ENCODE data around the gene KCNIP1.

Gene KCNIP1

DNA sequence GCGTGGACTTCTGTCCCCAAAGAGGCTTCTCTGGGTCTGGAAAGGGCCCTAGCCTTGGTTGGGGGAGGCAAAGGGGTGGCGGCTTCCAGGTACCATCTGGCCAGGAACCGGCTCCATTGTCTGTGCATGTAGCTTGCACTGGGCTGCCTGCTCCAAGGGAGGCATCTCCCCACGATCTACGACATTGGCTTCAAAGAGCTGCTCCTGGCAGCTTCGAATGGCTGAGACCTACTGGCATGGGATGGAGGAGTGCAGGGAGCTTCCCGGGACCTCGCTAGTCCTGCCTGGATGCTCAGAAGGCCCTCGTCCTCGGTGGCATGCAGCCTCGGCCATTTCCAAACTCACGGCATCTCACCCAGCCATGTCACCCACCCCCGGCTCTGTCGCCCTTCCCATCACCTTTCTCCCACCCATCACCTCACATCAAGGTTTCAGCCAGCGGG, 137.8 kb downstream of the KCNIP1 start:
- H3K4me3 Mint-ChIP-seq: no peak overlapping the region
- H3K27ac Mint-ChIP-seq: no peak overlapping the region
- ATAC-seq: no peak

DNA sequence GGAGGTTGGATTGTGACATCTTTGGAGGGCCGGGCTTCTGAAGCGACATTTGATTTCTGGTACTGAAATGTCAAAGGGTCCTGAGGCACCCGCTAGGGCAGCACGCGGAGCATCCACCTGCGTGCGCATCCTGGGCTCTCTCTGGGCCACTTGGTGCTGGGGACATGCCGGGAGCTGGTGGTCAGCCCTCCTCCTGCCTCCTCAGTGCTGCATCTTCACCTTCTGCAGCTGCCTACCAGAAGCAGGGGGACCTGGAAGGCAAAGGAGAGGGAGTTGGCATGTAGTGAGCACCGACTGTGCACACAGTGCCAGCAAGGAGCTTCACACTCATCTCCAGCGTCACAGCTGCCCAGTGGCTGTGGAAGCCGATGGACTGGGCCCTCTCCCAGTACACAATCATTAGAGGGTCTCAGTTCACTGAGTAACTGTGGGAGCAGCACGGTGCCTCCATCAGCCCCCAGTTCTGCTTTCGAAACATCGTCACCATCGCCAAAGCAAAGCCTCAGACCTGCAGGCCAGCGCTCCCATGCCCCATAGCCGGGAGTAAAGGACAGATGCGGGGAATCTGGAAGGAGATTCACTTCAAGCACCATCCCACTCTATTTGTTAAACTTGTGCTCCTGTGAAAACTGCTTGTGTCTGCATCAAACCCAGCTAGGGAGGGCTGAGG, 138.4 kb downstream of the KCNIP1 start:
- H3K9me3 Mint-ChIP-seq: no peaks in the 10 kb centered on the region
- H3K27ac Mint-ChIP-seq: no peak overlapping the region
- DNase-seq: no peak
- ATAC-seq: no peak
- no peaks in the 10 kb centered on the region for H3K36me3 Mint-ChIP-seq (ENCODE audit: low read depth)
- no peak overlapping the region for H3K4me3 Mint-ChIP-seq
- peaks cover 28% of the 10 kb centered on the region for H3K27me3 Mint-ChIP-seq
- H3K4me1 Mint-ChIP-seq: no peaks in the 10 kb centered on the region

More for the DNA sequence above, 137.8 kb downstream of the KCNIP1 start:
- no peak for DNase-seq
- no peaks in the 10 kb centered on the region for H3K9me3 Mint-ChIP-seq
- H3K36me3 Mint-ChIP-seq (ENCODE audit: low read depth): no peaks in the 10 kb centered on the region
- peaks cover 25% of the 10 kb centered on the region for H3K27me3 Mint-ChIP-seq
- no peaks in the 10 kb centered on the region for H3K4me1 Mint-ChIP-seq

DNA sequence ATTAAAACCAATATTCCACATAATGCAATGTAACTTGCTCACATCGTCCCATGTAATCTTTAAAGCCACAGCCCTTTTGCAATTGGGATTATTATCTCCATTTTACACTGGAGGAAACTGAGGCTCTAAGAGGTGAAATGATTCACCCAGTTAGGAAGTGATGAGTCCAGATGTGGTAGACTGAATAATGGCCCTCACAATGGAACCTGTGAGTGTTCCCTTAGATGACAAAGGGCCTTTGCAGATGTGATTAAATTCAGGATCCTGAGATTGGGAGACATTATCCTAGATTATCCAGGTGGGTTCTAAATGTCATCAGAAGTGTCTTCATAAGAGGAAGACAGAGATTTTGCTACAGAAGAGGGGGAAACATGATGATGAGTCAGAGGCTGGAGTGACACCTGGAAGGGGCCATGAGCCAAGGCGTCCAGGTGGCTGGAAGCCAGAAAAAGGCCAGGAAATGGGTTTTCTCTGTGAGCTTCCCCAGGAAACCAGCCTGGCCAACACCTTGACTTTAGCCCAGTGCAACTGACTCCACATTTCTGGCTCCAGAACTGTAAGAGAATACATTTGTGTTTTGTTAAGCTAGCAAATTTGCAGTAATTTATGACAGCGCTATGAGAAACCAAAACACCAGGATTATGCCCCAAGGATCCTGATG, 139.1 kb downstream of the KCNIP1 start:
- peaks cover 30% of the 10 kb centered on the region for H3K27me3 Mint-ChIP-seq
- DNase-seq: no peak
- H3K27ac Mint-ChIP-seq: no peak overlapping the region
- no peak for ATAC-seq
- H3K36me3 Mint-ChIP-seq (ENCODE audit: low read depth): no peaks in the 10 kb centered on the region
- H3K4me3 Mint-ChIP-seq: no peak overlapping the region
- no peaks in the 10 kb centered on the region for H3K4me1 Mint-ChIP-seq
- H3K9me3 Mint-ChIP-seq: no peaks in the 10 kb centered on the region

DNA sequence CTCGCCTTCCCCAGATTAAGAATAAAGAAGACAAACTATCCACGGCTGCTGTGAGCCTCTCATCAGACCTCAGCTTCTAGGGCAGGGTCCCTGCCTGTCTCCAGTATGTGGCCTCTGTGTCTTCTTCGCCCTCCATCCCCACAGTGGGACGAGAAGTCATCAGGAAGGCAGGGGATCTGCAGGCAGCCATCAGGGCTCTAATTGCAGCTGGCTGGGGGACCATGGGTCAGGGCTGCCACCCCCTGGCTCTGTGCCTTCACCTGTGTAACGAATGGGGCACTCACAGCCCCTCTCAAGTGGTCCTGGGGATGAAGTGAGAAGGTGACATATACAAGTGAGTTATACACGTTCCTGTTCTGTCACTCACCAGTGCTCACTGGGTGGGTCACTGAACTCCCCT, 139.8 kb downstream of the KCNIP1 start:
- H3K36me3 Mint-ChIP-seq (ENCODE audit: low read depth): no peaks in the 10 kb centered on the region
- no peaks in the 10 kb centered on the region for H3K4me1 Mint-ChIP-seq
- no peak for DNase-seq
- no peak overlapping the region for H3K4me3 Mint-ChIP-seq
- no peak overlapping the region for H3K27ac Mint-ChIP-seq
- ATAC-seq: peak; percentile 17
- H3K9me3 Mint-ChIP-seq: no peaks in the 10 kb centered on the region
- H3K27me3 Mint-ChIP-seq: peaks cover 28% of the 10 kb centered on the region

DNA sequence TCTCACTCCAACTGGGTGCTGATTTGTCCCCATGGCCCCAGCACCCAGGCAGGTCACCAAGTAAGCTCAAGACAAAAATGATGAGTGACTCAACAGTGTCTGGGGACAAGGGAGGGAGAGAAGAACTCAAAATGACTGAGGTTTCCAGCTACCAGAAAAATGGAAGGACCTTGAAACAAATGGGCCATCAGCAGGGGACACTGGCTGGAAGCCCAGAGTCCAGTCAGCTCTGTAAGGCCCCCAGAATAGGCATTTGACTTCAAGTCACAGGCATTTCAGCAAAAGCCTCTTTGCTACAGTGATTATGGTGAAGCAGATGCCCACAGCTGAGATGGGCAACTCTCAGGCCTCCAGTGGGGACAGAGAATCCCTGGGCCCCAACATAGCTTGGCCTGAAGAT, 140.7 kb downstream of the KCNIP1 start:
- Mint-ChIP-seq H3K27me3 (peaks cover 25% of the 10 kb centered on the region), H3K4me3 (no peak overlapping the region), H3K27ac (no peak overlapping the region), H3K9me3 (no peaks in the 10 kb centered on the region), H3K36me3 (ENCODE audit: low read depth) (no peaks in the 10 kb centered on the region), H3K4me1 (no peaks in the 10 kb centered on the region)
- DNase-seq: no peak
- ATAC-seq: no peak

DNA sequence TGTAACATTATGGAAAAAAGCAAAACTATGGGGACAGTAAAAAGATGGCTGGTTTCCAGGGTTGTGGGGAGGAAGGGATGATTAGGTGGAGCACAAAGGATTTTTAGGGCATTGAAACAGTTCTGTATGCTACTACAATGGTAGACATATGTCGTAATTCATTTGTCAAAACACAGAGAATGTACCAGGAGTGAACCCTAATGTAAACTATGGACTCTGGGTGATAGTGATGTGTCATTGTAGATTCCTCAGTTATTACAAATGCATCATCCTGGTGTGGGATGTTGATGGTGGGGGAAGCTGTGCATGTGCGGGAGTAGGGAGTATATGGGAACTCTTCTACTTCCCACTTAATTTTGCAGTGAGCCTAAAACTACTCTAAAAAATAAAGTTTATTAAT, 144.7 kb downstream of the KCNIP1 start:
- DNase-seq (no peak), ATAC-seq (no peak)
- Mint-ChIP-seq H3K36me3 (ENCODE audit: low read depth) (no peaks in the 10 kb centered on the region), H3K27ac (no peak overlapping the region), H3K4me3 (no peak overlapping the region), H3K4me1 (no peaks in the 10 kb centered on the region), H3K9me3 (no peaks in the 10 kb centered on the region), H3K27me3 (peaks cover 22% of the 10 kb centered on the region)

DNA sequence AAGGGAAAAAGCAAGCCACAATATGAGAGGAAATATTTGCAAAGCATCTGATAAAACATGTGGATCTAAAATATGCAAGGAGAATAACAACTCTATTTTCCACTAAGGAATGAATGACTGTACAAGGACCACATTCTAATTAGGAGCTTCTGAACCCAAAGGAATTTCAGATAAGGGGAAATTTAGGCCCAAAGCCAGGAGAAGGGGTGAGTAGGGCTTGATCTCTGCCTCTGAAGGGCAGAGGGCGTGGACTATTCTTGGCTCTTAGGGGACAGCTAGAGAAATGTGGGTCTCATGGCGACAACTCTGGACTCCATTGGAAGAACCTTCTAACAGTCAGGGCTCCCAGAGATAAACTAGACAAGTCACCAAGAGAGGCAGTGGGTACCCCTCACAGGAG, 147.0 kb downstream of the KCNIP1 start:
- Mint-ChIP-seq H3K4me3 (no peak overlapping the region), H3K4me1 (no peaks in the 10 kb centered on the region)

DNA sequence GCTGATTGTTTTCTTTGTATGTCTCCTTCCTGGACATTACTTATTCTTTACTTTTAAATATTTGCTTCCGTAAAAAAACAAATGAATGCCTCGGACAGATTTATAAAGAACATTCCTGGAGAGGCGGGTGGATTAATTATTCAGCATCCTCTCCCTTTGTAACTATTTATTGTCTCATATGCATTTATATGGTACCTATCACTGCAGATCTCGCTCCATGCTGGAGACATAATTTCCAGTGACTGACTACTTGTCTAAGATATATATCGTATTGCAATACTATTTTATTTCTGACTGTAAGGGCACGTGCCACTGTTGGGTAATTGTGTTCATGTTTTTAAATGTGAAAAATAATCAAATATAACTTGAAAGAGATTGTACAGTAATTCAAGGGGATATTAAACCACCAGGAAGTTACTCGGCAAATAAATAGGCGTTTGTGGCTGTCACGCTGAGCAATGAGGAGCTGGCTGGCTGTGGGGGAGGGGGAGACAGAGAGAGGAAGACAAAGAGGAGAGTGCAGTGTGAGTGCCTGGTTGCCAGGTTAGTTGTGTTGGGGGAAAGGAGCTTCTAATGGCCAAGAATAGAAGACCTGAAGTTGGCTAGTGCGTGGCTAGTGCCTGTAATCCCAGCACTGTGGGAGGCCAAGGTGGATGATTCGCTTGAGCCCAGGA, 147.9 kb downstream of the KCNIP1 start:
- no peaks in the 10 kb centered on the region for H3K36me3 Mint-ChIP-seq (ENCODE audit: low read depth)
- H3K27ac Mint-ChIP-seq: no peak overlapping the region
- H3K27me3 Mint-ChIP-seq: peaks cover 5% of the 10 kb centered on the region
- no peaks in the 10 kb centered on the region for H3K9me3 Mint-ChIP-seq
- ATAC-seq (no peak), DNase-seq (no peak)
- no peak overlapping the region for H3K4me3 Mint-ChIP-seq
- no peaks in the 10 kb centered on the region for H3K4me1 Mint-ChIP-seq

More for the DNA sequence above, 147.0 kb downstream of the KCNIP1 start:
- H3K9me3 Mint-ChIP-seq: no peaks in the 10 kb centered on the region
- peaks cover 12% of the 10 kb centered on the region for H3K27me3 Mint-ChIP-seq
- H3K36me3 Mint-ChIP-seq (ENCODE audit: low read depth): no peaks in the 10 kb centered on the region
- H3K27ac Mint-ChIP-seq: no peak overlapping the region
- ATAC-seq (no peak), DNase-seq (no peak)

DNA sequence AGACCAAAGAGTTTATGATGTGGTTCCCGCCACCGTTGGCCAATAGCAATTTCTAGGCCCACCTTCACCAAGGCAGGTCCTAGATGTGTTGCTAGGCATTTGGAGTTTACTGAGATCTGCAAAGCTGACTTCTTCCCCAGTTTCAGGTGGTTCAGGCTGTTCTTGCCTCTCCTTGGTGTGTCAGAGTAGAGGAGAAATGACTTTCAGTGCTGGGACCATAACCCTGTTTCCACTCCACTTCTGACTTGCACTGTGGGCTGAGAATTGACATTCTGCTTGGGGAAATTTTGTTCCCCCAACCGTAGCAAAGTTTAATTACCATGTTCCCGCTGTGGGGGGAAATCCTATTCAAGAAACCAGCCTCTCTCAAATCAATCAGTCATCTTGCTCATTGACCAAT, 151.7 kb downstream of the KCNIP1 start:
- Mint-ChIP-seq H3K27me3 (no peaks in the 10 kb centered on the region), H3K9me3 (no peaks in the 10 kb centered on the region)

DNA sequence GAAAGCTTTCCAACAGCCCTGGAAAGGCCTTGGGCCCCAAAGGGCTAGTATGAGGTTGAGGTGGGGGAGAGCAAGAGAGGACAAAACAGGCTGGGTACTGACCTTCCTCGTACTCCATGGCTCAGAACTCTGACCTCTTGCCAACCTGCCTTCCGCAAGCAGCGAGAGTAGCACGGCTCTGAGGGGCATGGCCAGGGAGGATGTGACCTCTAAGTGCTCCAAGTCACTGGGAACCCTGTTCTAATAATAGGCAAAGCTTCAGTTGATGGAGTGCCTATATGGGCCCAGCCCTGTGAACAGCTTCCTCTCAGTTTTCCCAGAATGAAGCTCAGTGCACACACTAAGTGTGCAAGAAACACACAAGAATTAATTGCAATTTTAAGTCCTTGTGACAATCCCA, 152.1 kb downstream of the KCNIP1 start:
- Mint-ChIP-seq H3K4me1 (no peaks in the 10 kb centered on the region), H3K27ac (no peak overlapping the region), H3K36me3 (ENCODE audit: low read depth) (no peaks in the 10 kb centered on the region), H3K4me3 (no peak overlapping the region), H3K27me3 (no peaks in the 10 kb centered on the region), H3K9me3 (no peaks in the 10 kb centered on the region)
- no peak for DNase-seq
- ATAC-seq: no peak

More for the DNA sequence above, 151.7 kb downstream of the KCNIP1 start:
- no peaks in the 10 kb centered on the region for H3K36me3 Mint-ChIP-seq (ENCODE audit: low read depth)
- ATAC-seq: no peak
- no peaks in the 10 kb centered on the region for H3K4me1 Mint-ChIP-seq
- H3K27ac Mint-ChIP-seq: no peak overlapping the region
- no peak for DNase-seq
- H3K4me3 Mint-ChIP-seq: no peak overlapping the region

DNA sequence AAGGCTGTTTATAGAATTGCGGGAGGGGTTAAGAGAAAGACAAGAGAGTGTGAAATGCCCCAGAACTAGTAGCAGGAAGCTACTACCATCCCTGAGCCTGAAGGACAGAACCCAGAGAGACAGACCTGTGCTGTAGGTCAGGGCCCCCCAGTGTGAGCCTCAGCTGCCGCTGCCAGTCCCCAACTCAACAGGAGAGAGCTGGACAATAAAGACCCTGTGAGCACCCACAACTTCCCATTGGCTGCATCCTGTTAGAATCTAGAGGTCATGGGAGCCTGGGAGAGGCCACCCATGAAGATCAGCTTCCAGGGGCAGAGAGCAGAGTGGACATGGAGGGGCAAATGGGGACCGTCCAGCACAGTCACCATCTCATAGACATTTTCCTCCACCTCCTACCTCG, 152.5 kb downstream of the KCNIP1 start:
- no peak for DNase-seq
- Mint-ChIP-seq H3K27me3 (no peaks in the 10 kb centered on the region), H3K4me1 (no peaks in the 10 kb centered on the region)

DNA sequence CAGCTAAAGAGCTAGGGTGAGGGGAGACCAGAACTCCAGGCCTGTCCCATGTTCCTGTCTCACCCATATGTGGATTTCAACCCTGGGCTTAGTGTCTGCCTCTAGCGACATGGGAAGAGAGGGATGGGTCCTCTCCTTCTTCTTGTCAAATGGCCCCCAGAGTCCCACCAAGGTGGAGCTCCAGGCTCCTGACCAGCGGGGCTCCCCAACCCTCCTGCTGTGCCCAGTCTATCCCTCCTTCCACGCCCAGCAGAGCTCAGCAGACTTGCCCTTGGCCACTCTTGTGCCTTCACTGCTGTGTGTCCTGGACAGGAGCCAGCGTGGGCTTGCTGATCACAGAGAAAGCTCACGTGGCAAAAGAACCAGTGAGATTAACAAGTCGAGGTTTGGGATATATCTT, 156.7 kb downstream of the KCNIP1 start:
- Mint-ChIP-seq H3K36me3 (ENCODE audit: low read depth) (no peaks in the 10 kb centered on the region), H3K4me1 (no peaks in the 10 kb centered on the region), H3K27me3 (peaks cover 9% of the 10 kb centered on the region), H3K4me3 (no peak overlapping the region), H3K9me3 (no peaks in the 10 kb centered on the region), H3K27ac (no peak overlapping the region)
- DNase-seq (no peak), ATAC-seq (no peak)

More for the DNA sequence above, 152.5 kb downstream of the KCNIP1 start:
- no peaks in the 10 kb centered on the region for H3K9me3 Mint-ChIP-seq
- H3K36me3 Mint-ChIP-seq (ENCODE audit: low read depth): no peaks in the 10 kb centered on the region
- H3K27ac Mint-ChIP-seq: no peak overlapping the region
- H3K4me3 Mint-ChIP-seq: no peak overlapping the region
- no peak for ATAC-seq

DNA sequence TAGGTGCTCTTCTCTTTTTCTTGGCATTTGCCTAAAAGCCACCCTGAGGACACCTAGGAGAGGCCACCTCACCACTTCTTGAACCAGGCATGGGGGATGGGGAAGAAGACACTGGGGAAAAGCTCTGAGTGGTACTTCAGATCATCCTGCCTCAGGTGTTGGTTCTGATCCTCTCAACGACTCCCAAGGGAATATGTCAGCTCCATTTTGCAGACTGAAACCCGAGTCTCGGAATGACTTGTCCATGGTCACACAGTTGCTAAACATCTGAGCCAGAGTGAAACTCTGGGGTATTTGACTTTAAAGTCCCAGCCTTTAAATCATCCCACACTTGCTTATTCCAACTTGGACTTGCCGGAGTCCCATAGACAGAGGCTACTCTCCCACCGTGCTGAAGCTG, 159.1 kb downstream of the KCNIP1 start:
- Mint-ChIP-seq H3K36me3 (ENCODE audit: low read depth) (no peaks in the 10 kb centered on the region), H3K9me3 (no peaks in the 10 kb centered on the region), H3K27ac (no peak overlapping the region), H3K27me3 (peaks cover 9% of the 10 kb centered on the region), H3K4me3 (no peak overlapping the region), H3K4me1 (no peaks in the 10 kb centered on the region)
- DNase-seq (no peak), ATAC-seq (no peak)

DNA sequence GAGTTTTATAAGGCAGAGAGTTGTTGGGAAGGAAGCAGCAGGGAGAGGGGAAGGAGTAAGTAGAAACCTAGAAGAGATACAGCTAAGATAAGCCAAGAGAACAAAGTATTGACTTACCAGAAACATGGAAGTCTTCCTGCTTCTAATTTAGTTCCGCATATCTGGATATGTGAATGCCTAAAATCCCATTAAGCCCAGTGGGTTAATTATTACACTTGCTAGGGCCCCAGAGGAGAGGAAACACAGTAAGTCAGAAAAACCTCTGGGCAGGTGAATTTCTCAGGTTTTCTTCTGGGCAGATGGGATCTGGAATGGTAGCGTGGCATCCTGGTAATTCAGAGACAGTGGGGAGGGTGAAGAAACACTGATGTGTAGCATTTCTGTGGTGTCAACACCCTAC, 175.0 kb downstream of the KCNIP1 start:
- Mint-ChIP-seq H3K36me3 (ENCODE audit: low read depth) (no peaks in the 10 kb centered on the region), H3K4me3 (no peak overlapping the region), H3K27ac (no peak overlapping the region), H3K27me3 (peaks cover 47% of the 10 kb centered on the region), H3K4me1 (peaks cover 2% of the 10 kb centered on the region), H3K9me3 (no peaks in the 10 kb centered on the region)
- DNase-seq (no peak), ATAC-seq (no peak)

DNA sequence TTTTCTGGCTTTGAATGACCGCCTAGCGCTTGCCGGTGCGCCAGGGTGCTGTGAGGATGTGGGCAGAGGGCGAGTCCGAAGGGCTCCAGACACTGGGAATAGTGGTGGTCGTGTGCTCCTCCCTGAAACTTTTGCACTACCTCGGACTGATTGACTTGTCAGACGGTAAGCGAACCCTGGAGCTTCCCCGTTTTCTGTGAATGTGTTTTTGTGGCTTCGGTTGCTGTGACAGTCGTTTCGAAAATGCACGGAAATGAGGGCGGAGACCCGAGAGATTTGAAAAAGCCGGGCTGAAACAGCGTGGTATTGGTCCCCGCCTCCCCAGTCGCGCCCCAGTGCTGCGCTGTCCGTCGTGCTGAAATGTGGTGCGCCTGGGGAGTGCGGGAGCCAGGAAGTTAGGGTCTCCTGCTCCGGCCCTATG, 177.2 kb downstream of the KCNIP1 start:
- ATAC-seq (peak; percentile 77), DNase-seq (peak; percentile 49)
- Mint-ChIP-seq H3K4me3 (no peak overlapping the region), H3K9me3 (no peaks in the 10 kb centered on the region), H3K4me1 (peaks cover 2% of the 10 kb centered on the region), H3K36me3 (ENCODE audit: low read depth) (no peaks in the 10 kb centered on the region), H3K27ac (no peak overlapping the region), H3K27me3 (peaks cover 53% of the 10 kb centered on the region)
